ENCODE data around the gene ZNF600.
"Not testable (repeated sequence)": the region's sequence is repeated elsewhere in the genome, so short reads cannot be mapped to it uniquely, and the experiment has no call there.

The ZNF600 gene

GRCh38 chr19:52786464-52787354 lies at the start of gene ZNF600:
TSS of gene ZNF600 (minus strand) at chr19:52786791. CDS start at chr19:52778888, 7,903 bp downstream.
- DNase-seq: peak; percentile 74

- not testable (repeated sequence) for DNase-seq
Measured at GRCh38 chr19:52834289-52834688, 47.7 kb upstream of the ZNF600 start.

GRCh38 chr19:52833541-52833940 lies 47.0 kb upstream of the ZNF600 start:
- DNase-seq: not testable (repeated sequence)

- not testable (repeated sequence) for DNase-seq
Measured at GRCh38 chr19:52829866-52830265, 43.3 kb upstream of the ZNF600 start.

GRCh38 chr19:52825765-52826164 lies 39.2 kb upstream of the ZNF600 start:
- no peak for DNase-seq

- DNase-seq: no peak
Measured at GRCh38 chr19:52823676-52824075, 37.1 kb upstream of the ZNF600 start.

GRCh38 chr19:52821204-52821960 lies 34.8 kb upstream of the ZNF600 start, which contains the start of gene ZNF28:
TSS of gene ZNF28 (minus strand) at chr19:52821633. CDS start at chr19:52817958, 3,675 bp downstream.
- DNase-seq: peak; percentile 48

GRCh38 chr19:52820472-52821203 lies 34.0 kb upstream of the ZNF600 start:
- DNase-seq: peak; percentile 12

- no peak for DNase-seq
Measured at GRCh38 chr19:52809801-52810200, 23.2 kb upstream of the ZNF600 start.

- DNase-seq: not testable (repeated sequence)
Measured at GRCh38 chr19:52799950-52800640, 13.5 kb upstream of the ZNF600 start.

GRCh38 chr19:52789440-52789839 lies 2.8 kb upstream of the ZNF600 start:
- DNase-seq: no peak

GRCh38 chr19:52786078-52786463 lies 520 bp downstream of the ZNF600 start:
- DNase-seq: no peak

GRCh38 chr19:52785506-52785905 lies 1.1 kb downstream of the ZNF600 start:
- DNase-seq: no peak

- not testable (repeated sequence) for DNase-seq
Measured at GRCh38 chr19:52782864-52783263, 3.7 kb downstream of the ZNF600 start.

GRCh38 chr19:52778811-52779210 lies 7.8 kb downstream of the ZNF600 start:
- DNase-seq: peak; percentile 3

- DNase-seq: not testable (repeated sequence)
Measured at GRCh38 chr19:52756447-52756846, 30.1 kb downstream of the ZNF600 start.

GRCh38 chr19:52749780-52750179 lies 36.8 kb downstream of the ZNF600 start:
- DNase-seq: no peak

GRCh38 chr19:52748336-52748950 lies 38.1 kb downstream of the ZNF600 start:
- no peak for DNase-seq

GRCh38 chr19:52745919-52746318 lies 40.7 kb downstream of the ZNF600 start:
- DNase-seq: not testable (repeated sequence)

- no peak for DNase-seq
Measured at GRCh38 chr19:52743091-52743490, 43.5 kb downstream of the ZNF600 start.

- no peak for DNase-seq
Measured at GRCh38 chr19:52742516-52742915, 44.1 kb downstream of the ZNF600 start.

GRCh38 chr19:52741951-52742485 lies 44.6 kb downstream of the ZNF600 start:
- no peak for DNase-seq

Measured in stimulated activated CD4-positive, alpha-beta T cell treated with anti-CD3 and anti-CD28 coated beads, Interleukin-12 subunit alpha, Interleukin-12 subunit beta, amount 100 ng/mL, for 4 hours (primary cell).